H1 (cell line): Measurements from ENCODE around the gene ATP6V1C2. TPM values are rescaled to one million over a fixed set of nuclear protein-coding genes. Genes with fewer than 3 reads are reported as not detected.

Experiments
- BACH1 ChIP-seq: IDR thresholded peaks from 2 replicates; pipeline ENCODE4 v1.6.1; 2012; ENCODE audit warnings: low read length, improper control_type of control experiment
- BCL11A ChIP-seq, 2 experiments: IDR thresholded peaks; one replicate each; pipeline ENCODE4 v1.6.1; 2011; ENCODE audit warnings: low read depth in 2 of 2, low read length in 2 of 2, mild to moderate bottlenecking in 2 of 2
- CHD7 ChIP-seq: fragments of 300-600 bp; sonication (generic); IDR thresholded peaks from 2 replicates; pipeline ENCODE4 v1.7.1; 2012; ENCODE audit warnings: low read length, moderate library complexity, mild to moderate bottlenecking, inconsistent platforms; ENCODE audit not compliant: insufficient replicate concordance
- KDM1A ChIP-seq: fragments of 200-600, 300-600 bp; sonication (generic); IDR thresholded peaks from 2 replicates; pipeline ENCODE4 v1.7.1; 2016; ENCODE audit warnings: mild to moderate bottlenecking, low read length, borderline replicate concordance
- RBBP5 ChIP-seq: IDR thresholded peaks from 2 replicates; pipeline ENCODE4 v1.7.1; 2012; ENCODE audit warnings: low read depth, mild to moderate bottlenecking, inconsistent platforms, low read length, moderate library complexity, borderline replicate concordance
- SP2 ChIP-seq: IDR thresholded peaks from 2 replicates; pipeline ENCODE4 v1.6.1; 2012; ENCODE audit warnings: mild to moderate bottlenecking, low read length, inconsistent platforms
- polyA plus RNA-seq, 7 experiments: library from polyadenylated mRNA; depleted of rRNA in 3 of 7; stranded (reverse) in 5 of 7; unstranded in 2 of 7; fragments of >200 nt in 5 of 7; fragments of 200-250 nt in 2 of 7; gene quantifications; 1 replicate in 5 of 7; 2 replicates in 1 of 7; 4 replicates in 1 of 7; pipeline versions ENCODE4 v1.2.1 to v1.2.3, GENCODE V29; 2011 to 2013; ENCODE audit warnings: missing spikeins in 2 of 7, mixed read lengths in 2 of 7
- total RNA-seq: library from RNA; stranded (reverse); fragmentation: NEBNext Ultra II Directional; extraction: Animal tissue kit (Norgen Biotek cat#: 25700); gene quantifications from 2 replicates; pipeline ENCODE4 v1.2.1, GENCODE V29; 2021

ATP6V1C2 gene
- total and polyA plus RNA-seq, 2 of the 8 experiments (the other 6 are each of a cell fraction or from before 2014, with no cell fraction given), result 0.29 to 0.74 TPM

- no peak for TF ChIP-seq SP2
- no peak for TF ChIP-seq CHD7
- TF ChIP-seq KDM1A, result no peak
- TF ChIP-seq RBBP5, result no peak
- no peak for TF ChIP-seq BCL11A (IDR thresholded peaks at IDR 0.05; ENCODE audit: low read depth in 2 of 2, low read length in 2 of 2)
- no peak for TF ChIP-seq BACH1
- TF ChIP-seq, all 59 proteins: peak for 0
Observed at GRCh38 chr2:10792001-10792634, 70.7 kb downstream of the ATP6V1C2 start (continued).
